Gastroesophageal sphincter (tissue), 4 donors: ENCODE measurements around the gene EHMT1. TPM values are rescaled to one million over a fixed set of nuclear protein-coding genes. Genes with fewer than 3 reads are reported as not detected.
A peak's percentile ranks its signal among the peaks of the same experiment; 100 is the strongest.

Experiments
- ATAC-seq: fragments of 150-250 bp; one replicate; pipeline ENCODE4 v1.9.1; 2016; ENCODE audit warnings: mild to moderate bottlenecking, moderate library complexity
- H3K27ac ChIP-seq, 4 donors: fragments of 200-600 bp; sonication (generic) in 3 of 4; 1 replicate in 3 of 4; 2 replicates in 1 of 4; pipeline ENCODE4 v1.5.1; 2016 to 2019
- H3K27me3 ChIP-seq: fragments of 200-600 bp; sonication (generic); one replicate; pipeline ENCODE4 v1.5.1; 2019
- H3K36me3 ChIP-seq, 2 donors: fragments of 200-600 bp; sonication (generic); one replicate each; pipeline ENCODE4 v1.5.1; 2019; ENCODE audit warnings: control low read depth in 1 of 2
- H3K4me1 ChIP-seq, 3 donors: fragments of 200-600 bp; sonication (generic); 1 replicate in 2 of 3; 2 replicates in 1 of 3; pipeline ENCODE4 v1.5.1; 2016 to 2019; ENCODE audit warnings: control low read depth in 2 of 3
- H3K4me3 ChIP-seq, 2 donors: fragments of 200-600 bp; sonication (generic); one replicate each; pipeline ENCODE4 v1.5.1; 2019; ENCODE audit warnings: mild to moderate bottlenecking in 1 of 2, moderate library complexity in 1 of 2
- H3K9me3 ChIP-seq, 3 donors: fragments of 200-600 bp; sonication (generic); one replicate each; pipeline ENCODE4 v1.5.1; 2017 to 2019; ENCODE audit warnings: control low read depth in 2 of 3
- EP300 ChIP-seq: sonication (generic); formaldehyde crosslinking; IDR thresholded peaks from one replicate; pipeline ENCODE4 v1.6.1; 2017; ENCODE audit warnings: antibody characterized with exemption, mild to moderate bottlenecking
- POLR2A ChIP-seq, 2 donors: fragments of 450-650 bp; IDR thresholded peaks; one replicate each; pipeline ENCODE4 v1.6.1; 2017; ENCODE audit warnings: antibody characterized with exemption in 2 of 2, mild to moderate bottlenecking in 2 of 2, moderate library complexity in 1 of 2
- POLR2AphosphoS5 ChIP-seq: sonication (generic); formaldehyde crosslinking; IDR thresholded peaks from one replicate; pipeline ENCODE4 v1.6.1; 2017; ENCODE audit warnings: antibody characterized with exemption
- WGBS, 2 donors: methylation state at CpG; one replicate each; pipeline ENCODE4 v1.1.5; 2018; ENCODE audit warnings: low coverage in 1 of 2; 5-methylcytosine and 5-hydroxymethylcytosine counted together
- total RNA-seq, 4 donors: library from RNA; depleted of rRNA; stranded (reverse); fragments of >200 nt; gene quantifications; one replicate each; pipeline ENCODE4 v1.1.0, GENCODE V29; 2016
- TF ChIP-seq, protein P1 (sequence below), 4 experiments: fragments of 200-600 bp in 2 of 4; fragments of 450-650 bp in 2 of 4; sonication (generic) in 1 of 4; IDR thresholded peaks; one replicate each; pipeline ENCODE4 v1.5.1; 2017 to 2019; ENCODE audit warnings: antibody characterized with exemption in 4 of 4, mild to moderate bottlenecking in 2 of 4, moderate library complexity in 2 of 4

EHMT1 gene
- total RNA-seq, 4 donors from 2014 or later: 49.2 to 79.7 (median 64.7) TPM

DNA sequence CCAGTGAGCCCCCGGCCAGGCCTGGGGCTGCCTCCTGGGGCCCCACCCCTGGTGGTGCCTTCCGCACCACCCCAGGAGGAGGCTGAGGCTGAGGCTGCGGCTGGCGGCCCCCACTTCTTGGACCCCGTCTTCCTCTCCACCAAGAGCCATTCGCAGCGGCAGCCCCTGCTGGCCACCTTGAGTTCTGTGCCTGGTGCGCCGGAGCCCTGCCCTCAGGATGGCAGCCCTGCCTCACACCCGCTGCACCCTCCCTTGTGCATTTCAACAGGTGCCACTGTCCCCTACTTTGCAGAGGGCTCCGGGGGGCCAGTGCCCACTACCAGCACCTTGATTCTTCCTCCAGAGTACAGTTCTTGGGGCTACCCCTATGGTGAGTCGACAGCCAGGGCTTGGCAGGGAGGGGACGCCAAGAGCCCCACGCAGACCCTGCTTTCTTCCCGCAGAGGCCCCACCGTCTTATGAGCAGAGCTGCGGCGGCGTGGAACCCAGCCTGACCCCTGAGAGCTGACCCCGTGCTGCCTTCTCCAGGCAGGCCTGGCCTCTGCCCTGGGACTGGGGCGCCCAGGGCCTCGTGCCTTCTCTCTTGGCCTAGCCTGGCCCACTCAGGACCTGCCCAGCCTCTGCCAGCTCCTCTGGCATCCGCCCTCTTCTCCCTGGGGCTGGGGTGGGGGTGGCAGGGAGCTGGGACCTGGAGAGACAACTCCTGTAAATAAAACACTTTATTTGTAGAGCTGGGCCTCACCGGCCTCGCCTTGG lies 4.0 kb upstream of the EHMT1 start:
- H3K27me3 ChIP-seq: no peaks in the 10 kb centered on the region
- H3K4me1 ChIP-seq: peaks cover 4 to 44% (median 23%) of the 10 kb centered on the region in 3 donors
- no peak for ATAC-seq
- H3K9me3 ChIP-seq: no peaks in the 10 kb centered on the region
- no peak overlapping the region for H3K27ac ChIP-seq
- TF ChIP-seq EP300 (no peak), POLR2A (IDR thresholded peaks at IDR 0.05) (no peak), POLR2AphosphoS5 (no peak)
- TF ChIP-seq, protein P1, sequence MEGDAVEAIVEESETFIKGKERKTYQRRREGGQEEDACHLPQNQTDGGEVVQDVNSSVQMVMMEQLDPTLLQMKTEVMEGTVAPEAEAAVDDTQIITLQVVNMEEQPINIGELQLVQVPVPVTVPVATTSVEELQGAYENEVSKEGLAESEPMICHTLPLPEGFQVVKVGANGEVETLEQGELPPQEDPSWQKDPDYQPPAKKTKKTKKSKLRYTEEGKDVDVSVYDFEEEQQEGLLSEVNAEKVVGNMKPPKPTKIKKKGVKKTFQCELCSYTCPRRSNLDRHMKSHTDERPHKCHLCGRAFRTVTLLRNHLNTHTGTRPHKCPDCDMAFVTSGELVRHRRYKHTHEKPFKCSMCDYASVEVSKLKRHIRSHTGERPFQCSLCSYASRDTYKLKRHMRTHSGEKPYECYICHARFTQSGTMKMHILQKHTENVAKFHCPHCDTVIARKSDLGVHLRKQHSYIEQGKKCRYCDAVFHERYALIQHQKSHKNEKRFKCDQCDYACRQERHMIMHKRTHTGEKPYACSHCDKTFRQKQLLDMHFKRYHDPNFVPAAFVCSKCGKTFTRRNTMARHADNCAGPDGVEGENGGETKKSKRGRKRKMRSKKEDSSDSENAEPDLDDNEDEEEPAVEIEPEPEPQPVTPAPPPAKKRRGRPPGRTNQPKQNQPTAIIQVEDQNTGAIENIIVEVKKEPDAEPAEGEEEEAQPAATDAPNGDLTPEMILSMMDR (IDR thresholded peaks at IDR 0.05): no peak
- WGBS, 2 donors: 85% methylated on average over 19 of the region's 25 CpGs; no CpG with 5 or more reads in 1 of the 2 donors
- H3K36me3 ChIP-seq: peaks cover 0 to 39% of the 10 kb centered on the region in 2 donors
- H3K4me3 ChIP-seq: no peak overlapping the region

DNA sequence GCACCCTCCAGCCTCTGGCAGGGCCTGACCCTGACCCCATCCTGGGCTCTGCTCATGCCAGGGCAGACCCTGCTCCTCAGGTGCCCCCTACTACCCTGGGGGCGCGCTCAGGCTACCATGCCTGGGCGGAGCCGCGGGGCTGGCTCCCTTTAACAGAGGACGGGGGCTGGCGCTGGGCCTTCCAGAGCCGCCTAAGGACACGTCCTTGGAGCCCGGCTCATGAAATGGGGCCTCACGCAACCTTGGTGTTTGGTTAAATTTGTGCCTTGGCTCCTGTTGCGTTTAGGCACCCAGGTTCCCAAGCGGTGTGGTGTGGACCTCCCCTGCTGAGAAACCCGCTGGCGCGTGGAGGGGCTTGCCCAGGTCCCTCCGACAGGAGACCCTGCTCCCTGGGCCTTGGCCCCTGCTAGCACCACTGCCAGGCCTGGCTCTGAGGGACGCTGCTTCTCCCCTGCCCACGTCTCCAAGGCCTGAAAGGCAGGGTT lies 3.4 kb upstream of the EHMT1 start:
- no peak for TF ChIP-seq POLR2A (IDR thresholded peaks at IDR 0.05)
- no peak for TF ChIP-seq POLR2AphosphoS5
- H3K4me1 ChIP-seq: peaks cover 4 to 50% (median 29%) of the 10 kb centered on the region in 3 donors

DNA sequence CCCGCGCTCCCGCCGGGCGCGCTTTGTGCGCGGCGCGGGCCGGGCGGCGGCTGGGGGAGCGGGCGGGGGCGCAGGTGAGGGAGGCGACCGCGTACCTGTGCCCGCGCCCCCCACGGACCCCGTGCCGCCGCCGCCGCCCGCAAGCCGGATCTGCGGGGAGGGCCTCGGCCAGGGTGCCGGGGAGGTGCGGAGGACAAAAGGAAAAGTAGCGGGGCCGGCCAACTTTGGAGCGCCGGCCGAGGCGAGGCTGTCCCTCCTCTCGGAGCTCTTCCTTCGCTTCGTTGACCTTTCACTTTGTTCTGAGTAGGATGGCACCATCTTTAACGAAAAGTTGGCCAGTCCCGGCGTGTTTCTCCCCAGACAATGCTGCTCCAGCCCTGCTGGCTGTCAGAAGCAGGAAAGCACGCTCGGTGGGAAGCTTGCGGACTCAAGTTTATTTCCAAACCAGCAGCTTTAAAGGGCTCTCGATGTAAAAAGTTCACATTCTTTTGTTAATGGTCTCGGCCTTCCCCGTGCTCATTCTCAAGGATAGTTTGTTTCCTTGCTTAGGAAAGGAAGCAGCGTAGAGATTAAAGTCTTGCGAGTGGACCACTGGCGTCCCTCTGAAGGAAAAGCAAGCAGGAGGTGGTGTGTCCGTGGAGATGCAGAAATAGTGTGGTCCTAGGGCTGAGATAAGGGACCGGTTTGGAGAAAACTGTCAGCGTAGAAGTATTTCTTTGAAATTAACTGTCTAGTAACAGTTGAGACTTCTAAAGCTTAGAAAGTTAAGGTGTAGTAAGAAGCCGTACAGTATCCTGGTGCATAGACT lies 639 bp downstream of the EHMT1 start:
- H3K4me3 ChIP-seq: peak overlapping the region; percentile 72 to 95
- H3K4me1 ChIP-seq: peaks cover 8 to 69% (median 35%) of the 10 kb centered on the region in 3 donors
- no peaks in the 10 kb centered on the region for H3K27me3 ChIP-seq
- H3K27ac ChIP-seq: peak overlapping the region; percentile 52 to 96 (median 89)
- 1 to 2% methylated on average over 6 to 13 of the region's 58 CpGs for WGBS, 2 donors
- TF ChIP-seq EP300 (no peak), POLR2A (IDR thresholded peaks at IDR 0.05) (no peak), POLR2AphosphoS5 (no peak)
- TF ChIP-seq, protein P1 (IDR thresholded peaks at IDR 0.05): no peak
- no peaks in the 10 kb centered on the region for H3K9me3 ChIP-seq
- peak; percentile 16 for ATAC-seq
- peaks cover 0 to 25% of the 10 kb centered on the region in 2 donors for H3K36me3 ChIP-seq

More for the DNA sequence above, 3.4 kb upstream of the EHMT1 start:
- Histone ChIP-seq H3K36me3 (peaks cover 0 to 39% of the 10 kb centered on the region in 2 donors), H3K4me3 (no peak overlapping the region), H3K27me3 (no peaks in the 10 kb centered on the region), H3K27ac (no peak overlapping the region), H3K9me3 (no peaks in the 10 kb centered on the region)
- WGBS, 2 donors: no CpG with 5 or more reads among the region's 19 CpGs
- no peak for ATAC-seq

DNA sequence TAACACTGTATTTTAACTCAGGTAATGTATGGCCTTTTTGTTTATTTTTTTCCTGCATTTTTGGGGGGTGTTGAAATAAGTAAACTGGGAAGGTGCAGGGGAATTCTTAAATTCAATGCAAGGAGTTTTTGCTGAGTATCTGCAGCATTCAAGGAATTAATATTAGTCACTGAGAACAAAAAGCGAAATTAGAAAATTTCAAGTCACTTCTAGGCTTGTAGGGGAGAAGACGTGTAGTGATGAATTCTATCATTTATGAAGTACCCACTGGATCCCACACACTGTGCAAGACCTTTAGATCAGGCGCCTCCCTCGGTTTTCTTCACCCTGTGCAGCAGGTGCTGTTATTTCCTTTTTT lies 1.2 kb downstream of the EHMT1 start:
- H3K36me3 ChIP-seq: peaks cover 0 to 19% of the 10 kb centered on the region in 2 donors
- H3K4me3 ChIP-seq: peak overlapping the region; percentile 72 to 95
- H3K4me1 ChIP-seq: peaks cover 8 to 74% (median 35%) of the 10 kb centered on the region in 3 donors
- H3K9me3 ChIP-seq: no peaks in the 10 kb centered on the region
- no peaks in the 10 kb centered on the region for H3K27me3 ChIP-seq
- peak overlapping the region in 3 of 4 donors; percentile 88 to 96 (median 90) for H3K27ac ChIP-seq
- TF ChIP-seq, protein P1 (IDR thresholded peaks at IDR 0.05): no peak
- TF ChIP-seq POLR2A (IDR thresholded peaks at IDR 0.05) (no peak), EP300 (no peak), POLR2AphosphoS5 (no peak)
- 38 to 48% methylated on average over 4 of the region's 4 CpGs for WGBS, 2 donors
- no peak for ATAC-seq

DNA sequence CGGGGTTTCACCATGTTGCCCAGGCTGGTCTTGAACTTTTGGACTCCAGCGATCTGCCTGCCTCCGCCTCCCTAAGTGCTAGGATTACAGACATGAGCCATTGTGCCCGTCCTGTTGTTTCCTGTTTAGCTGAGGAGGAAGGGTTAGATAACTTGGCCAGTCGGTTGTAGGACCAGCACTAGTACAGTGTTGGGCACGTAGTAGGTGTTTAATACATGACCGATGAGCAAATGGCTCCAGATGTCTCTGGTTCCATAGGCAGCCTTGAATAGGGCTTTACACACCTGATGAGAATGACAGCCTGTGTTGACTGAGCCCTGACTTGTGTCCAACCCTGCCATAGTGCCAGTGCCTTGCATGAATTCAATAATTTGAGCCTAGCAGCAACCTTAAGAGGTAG lies 1.8 kb downstream of the EHMT1 start:
- TF ChIP-seq, protein P1 (IDR thresholded peaks at IDR 0.05): no peak
- TF ChIP-seq POLR2AphosphoS5 (no peak), EP300 (no peak), POLR2A (IDR thresholded peaks at IDR 0.05) (no peak)
- H3K4me1 ChIP-seq: peaks cover 8 to 80% (median 35%) of the 10 kb centered on the region in 3 donors
- H3K4me3 ChIP-seq: no peak overlapping the region
- H3K27me3 ChIP-seq: no peaks in the 10 kb centered on the region
- no peak for ATAC-seq
- no peaks in the 10 kb centered on the region for H3K9me3 ChIP-seq
- peaks cover 0 to 14% of the 10 kb centered on the region in 2 donors for H3K36me3 ChIP-seq
- H3K27ac ChIP-seq: peak overlapping the region in 2 of 4 donors; percentile 46 to 90
- WGBS, 2 donors: 70% methylated on average over 6 of the region's 7 CpGs; no CpG with 5 or more reads in 1 of the 2 donors
